Measurements from ENCODE around the gene MAFG. TPM values are rescaled to one million over a fixed set of nuclear protein-coding genes. Genes with fewer than 3 reads are reported as not detected.
A peak's percentile ranks its signal among the peaks of the same experiment; 100 is the strongest.

Gene MAFG
- total and polyA plus RNA-seq, 2 donors (not counting 3 experiments of a cell fraction or from before 2014, with no cell fraction given) = 27.6 to 35.0 TPM

GRCh38 chr17:81931189-81931556, 3.6 kb upstream of the MAFG start:
- Histone ChIP-seq H3K79me2 (ENCODE audit: control insufficient read depth, insufficient read depth, low read length) (peaks cover 13% of the 10 kb centered on the region), H3K4me3 (replicated peaks in 1 of 3; ENCODE audit: insufficient read depth in 1 of 3, low read depth in 1 of 3, low read length in 3 of 3) (no peak overlapping the region), H4K20me1 (replicated peaks; ENCODE audit: control insufficient read depth, extremely low read depth, insufficient read depth, low read length) (no peaks in the 10 kb centered on the region), H3K4me1 (ENCODE audit: control insufficient read depth, extremely low read depth, insufficient read depth, low read length) (peaks cover 6% of the 10 kb centered on the region), H3K9me3 (replicated peaks; ENCODE audit: control insufficient read depth, insufficient read depth, low read length) (no peaks in the 10 kb centered on the region), H3K4me2 (ENCODE audit: insufficient read depth, low read length) (no peak overlapping the region), H3K9me1 (replicated peaks; ENCODE audit: control insufficient read depth, extremely low read depth, insufficient read depth, low read length) (no peaks in the 10 kb centered on the region), H3K9ac (replicated peaks; ENCODE audit: extremely low read depth, insufficient read depth, low read length) (no peak overlapping the region), H3K27ac (ENCODE audit: insufficient read depth, low read depth, low read length) (no peak overlapping the region), H3K27me3 (ENCODE audit: control insufficient read depth in 2 of 2, insufficient read depth in 2 of 2, low read length in 2 of 2) (no peaks in the 10 kb centered on the region), H3K36me3 (ENCODE audit: control insufficient read depth in 2 of 2, extremely low read depth in 1 of 2, insufficient read depth in 2 of 2, low read length in 2 of 2) (peaks cover 0 to 5% of the 10 kb centered on the region in 2 experiments), H2AFZ (ENCODE audit: low read depth, low read length) (no peak overlapping the region)
- DNase-seq (ENCODE audit: low read depth, low spot score) (no peak), FAIRE-seq (no peak)
- CTCF ChIA-PET = interaction anchor here (1.2 kb wide), 1 partner anchor 89 kb away, joined by 4 read pairs; no protein-coding TSS in a partner anchor
- intact Hi-C loops (cut with micrococcal nuclease) (no loop called here), dilution Hi-C loops (cut with MboI; ENCODE audit: extremely low pct_ligation_motif_present, low sequenced_read_pairs) (no loop called here)
- BruUV-seq (replicated peaks) = no TSS peak
- TF ChIP-seq POLR2AphosphoS5 (IDR thresholded peaks at IDR 0.05; ENCODE audit: insufficient read depth, low read depth, low read length) (peak; percentile 6), FOS (IDR thresholded peaks at IDR 0.05; ENCODE audit: borderline replicate concordance, insufficient read depth, low read length) (no peak)
- TF ChIP-seq, protein P1, sequence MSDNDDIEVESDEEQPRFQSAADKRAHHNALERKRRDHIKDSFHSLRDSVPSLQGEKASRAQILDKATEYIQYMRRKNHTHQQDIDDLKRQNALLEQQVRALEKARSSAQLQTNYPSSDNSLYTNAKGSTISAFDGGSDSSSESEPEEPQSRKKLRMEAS (IDR thresholded peaks at IDR 0.05; ENCODE audit: insufficient read depth, insufficient read length) = no peak
- POLR2A ChIA-PET = no interaction called here

DNA sequence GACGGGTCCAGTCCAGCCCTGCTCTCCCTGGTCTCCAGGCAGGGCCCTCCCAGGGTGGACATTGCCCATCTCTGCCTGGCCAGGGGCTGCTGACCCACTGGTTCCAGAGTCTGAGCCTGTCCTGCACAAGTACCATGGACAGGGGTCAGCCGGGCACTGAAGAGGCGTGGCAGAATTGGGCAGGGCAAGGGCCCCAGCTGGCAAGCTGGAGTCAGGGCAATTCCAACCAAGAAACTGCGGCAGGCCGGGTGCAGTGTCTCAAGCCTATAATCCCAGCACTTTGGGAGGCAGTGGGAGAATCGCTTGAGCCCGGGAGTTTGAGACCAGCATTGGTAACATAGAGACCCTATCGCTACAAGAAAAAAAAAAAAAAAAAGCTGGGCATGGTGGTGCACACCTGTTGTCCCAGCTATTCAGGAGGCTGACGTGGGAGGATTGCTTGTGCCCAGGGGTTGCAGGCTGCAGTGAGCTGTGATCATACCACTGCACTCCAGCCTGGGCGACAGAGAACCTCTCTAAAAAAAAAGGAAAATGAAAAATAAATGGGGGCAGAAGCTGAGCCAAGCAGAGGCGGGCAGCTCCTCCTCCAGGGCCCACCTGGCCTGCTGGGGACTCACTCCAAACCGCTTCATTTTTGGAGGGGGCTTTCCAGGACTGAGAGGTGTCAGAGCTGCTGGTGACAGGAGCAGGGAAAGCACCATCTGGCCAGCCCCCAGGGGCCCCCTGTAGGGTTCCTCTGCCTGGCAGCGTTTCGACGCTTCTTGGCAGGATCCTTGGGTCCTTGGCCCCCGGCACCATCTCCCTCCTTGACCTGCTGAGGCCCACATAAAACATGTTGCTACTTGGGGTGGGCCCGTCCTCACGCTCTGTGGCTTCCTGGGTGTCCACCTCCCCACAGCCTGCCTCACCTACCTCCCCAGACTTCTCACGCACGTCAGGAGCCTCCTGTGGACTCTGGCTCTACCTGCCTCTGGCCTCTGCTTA, 2.9 kb upstream of the MAFG start:
- no peaks in the 10 kb centered on the region for H3K9me1 ChIP-seq (replicated peaks; ENCODE audit: control insufficient read depth, extremely low read depth, insufficient read depth, low read length)
- ChIA-PET POLR2A (no interaction called here), CTCF (interaction anchor here (1.2 to 1.3 kb wide), 2 partner anchors 29 to 89 kb away, joined by 4 to 5 read pairs; no protein-coding TSS in a partner anchor)
- DNase-seq (ENCODE audit: low read depth, low spot score) = no peak
- no TSS peak for BruUV-seq (replicated peaks)
- dilution Hi-C loops (cut with MboI; ENCODE audit: extremely low pct_ligation_motif_present, low sequenced_read_pairs) (no loop called here), intact Hi-C loops (cut with micrococcal nuclease) (no loop called here)
- H3K4me1 ChIP-seq (ENCODE audit: control insufficient read depth, extremely low read depth, insufficient read depth, low read length) = peaks cover 9% of the 10 kb centered on the region
- FAIRE-seq = no peak
- H3K27ac ChIP-seq (ENCODE audit: insufficient read depth, low read depth, low read length) = no peak overlapping the region
- no peak overlapping the region for H3K4me2 ChIP-seq (ENCODE audit: insufficient read depth, low read length)
- H3K9me3 ChIP-seq (replicated peaks; ENCODE audit: control insufficient read depth, insufficient read depth, low read length) = no peaks in the 10 kb centered on the region
- no peak overlapping the region for H3K4me3 ChIP-seq (replicated peaks in 1 of 3; ENCODE audit: insufficient read depth in 1 of 3, low read depth in 1 of 3, low read length in 3 of 3)
- TF ChIP-seq POLR2A (IDR thresholded peaks at IDR 0.05; ENCODE audit: low read depth, low read length) (no peak), EZH2 (IDR thresholded peaks at IDR 0.05; ENCODE audit: borderline replicate concordance, low read depth, low read length, severe bottlenecking) (no peak), POLR2AphosphoS5 (IDR thresholded peaks at IDR 0.05; ENCODE audit: insufficient read depth, low read depth, low read length) (no peak), FOS (IDR thresholded peaks at IDR 0.05; ENCODE audit: borderline replicate concordance, insufficient read depth, low read length) (no peak), GATA2 (IDR thresholded peaks at IDR 0.05; ENCODE audit: insufficient read depth, insufficient read length, low read depth, low read length) (no peak), MYC (IDR thresholded peaks at IDR 0.05; ENCODE audit: low read depth, low read length) (no peak), JUN (IDR thresholded peaks at IDR 0.05; ENCODE audit: borderline replicate concordance, insufficient read depth, insufficient read length, low read depth) (no peak)
- TF ChIP-seq, protein P1 (IDR thresholded peaks at IDR 0.05; ENCODE audit: insufficient read depth, insufficient read length) = no peak
- TF ChIP-seq, protein P2, sequence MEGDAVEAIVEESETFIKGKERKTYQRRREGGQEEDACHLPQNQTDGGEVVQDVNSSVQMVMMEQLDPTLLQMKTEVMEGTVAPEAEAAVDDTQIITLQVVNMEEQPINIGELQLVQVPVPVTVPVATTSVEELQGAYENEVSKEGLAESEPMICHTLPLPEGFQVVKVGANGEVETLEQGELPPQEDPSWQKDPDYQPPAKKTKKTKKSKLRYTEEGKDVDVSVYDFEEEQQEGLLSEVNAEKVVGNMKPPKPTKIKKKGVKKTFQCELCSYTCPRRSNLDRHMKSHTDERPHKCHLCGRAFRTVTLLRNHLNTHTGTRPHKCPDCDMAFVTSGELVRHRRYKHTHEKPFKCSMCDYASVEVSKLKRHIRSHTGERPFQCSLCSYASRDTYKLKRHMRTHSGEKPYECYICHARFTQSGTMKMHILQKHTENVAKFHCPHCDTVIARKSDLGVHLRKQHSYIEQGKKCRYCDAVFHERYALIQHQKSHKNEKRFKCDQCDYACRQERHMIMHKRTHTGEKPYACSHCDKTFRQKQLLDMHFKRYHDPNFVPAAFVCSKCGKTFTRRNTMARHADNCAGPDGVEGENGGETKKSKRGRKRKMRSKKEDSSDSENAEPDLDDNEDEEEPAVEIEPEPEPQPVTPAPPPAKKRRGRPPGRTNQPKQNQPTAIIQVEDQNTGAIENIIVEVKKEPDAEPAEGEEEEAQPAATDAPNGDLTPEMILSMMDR (IDR thresholded peaks at IDR 0.05; ENCODE audit: extremely low read depth in 1 of 2, insufficient read depth in 1 of 2, low read depth in 1 of 2, low read length in 2 of 2) = no peak
- H2AFZ ChIP-seq (ENCODE audit: low read depth, low read length) = no peak overlapping the region
- H3K27me3 ChIP-seq (ENCODE audit: control insufficient read depth in 2 of 2, insufficient read depth in 2 of 2, low read length in 2 of 2) = no peaks in the 10 kb centered on the region
- H3K9ac ChIP-seq (replicated peaks; ENCODE audit: extremely low read depth, insufficient read depth, low read length) = no peak overlapping the region
- H3K79me2 ChIP-seq (ENCODE audit: control insufficient read depth, insufficient read depth, low read length) = peaks cover 16% of the 10 kb centered on the region
- peaks cover 0 to 5% of the 10 kb centered on the region in 2 experiments for H3K36me3 ChIP-seq (ENCODE audit: control insufficient read depth in 2 of 2, extremely low read depth in 1 of 2, insufficient read depth in 2 of 2, low read length in 2 of 2)
- H4K20me1 ChIP-seq (replicated peaks; ENCODE audit: control insufficient read depth, extremely low read depth, insufficient read depth, low read length) = no peaks in the 10 kb centered on the region

Data from endothelial cell of umbilical vein (primary cell).